SK-N-SH (cell line): Measurements from ENCODE around the gene EHD2.

Experiments
- EZH2phosphoT487 ChIP-seq: fragments of 200-600 bp; sonication (generic); IDR thresholded peaks from 2 replicates; pipeline ENCODE4 v1.6.1; 2017; ENCODE audit warnings: low read depth, mixed run types, mild to moderate bottlenecking, antibody characterized with exemption, moderate library complexity, borderline replicate concordance
- TAF1 ChIP-seq: IDR thresholded peaks from 2 replicates; pipeline ENCODE4 v1.6.1; 2012; ENCODE audit warnings: low read depth, mild to moderate bottlenecking, low read length, moderate library complexity, borderline replicate concordance
- TF ChIP-seq, protein P1 (sequence below): IDR thresholded peaks from 2 replicates; pipeline ENCODE4 v1.4.0; 2012; ENCODE audit warnings: low read depth, borderline replicate concordance

DNA sequence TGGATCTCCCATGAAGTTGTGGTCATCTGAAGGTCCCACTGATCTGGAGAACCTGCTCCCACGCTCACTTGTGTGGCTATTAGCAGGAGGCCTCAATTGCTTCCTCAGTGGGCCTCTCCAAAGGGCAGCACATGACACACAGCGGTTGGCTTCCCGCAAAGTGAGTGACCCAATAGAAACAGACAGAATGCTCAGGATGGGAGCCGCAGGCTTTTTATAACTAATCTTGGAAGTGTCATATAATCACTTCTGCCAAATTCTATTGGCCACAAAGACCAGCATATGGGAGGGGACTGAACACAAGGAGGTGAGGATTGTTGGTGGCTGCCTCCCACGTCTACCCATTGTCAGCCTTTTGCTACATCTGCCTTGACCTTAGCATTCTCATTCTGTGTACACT, 22.1 kb upstream of the EHD2 start:
- TF ChIP-seq TAF1: no peak
- TF ChIP-seq EZH2phosphoT487: no peak
- TF ChIP-seq, protein P1, sequence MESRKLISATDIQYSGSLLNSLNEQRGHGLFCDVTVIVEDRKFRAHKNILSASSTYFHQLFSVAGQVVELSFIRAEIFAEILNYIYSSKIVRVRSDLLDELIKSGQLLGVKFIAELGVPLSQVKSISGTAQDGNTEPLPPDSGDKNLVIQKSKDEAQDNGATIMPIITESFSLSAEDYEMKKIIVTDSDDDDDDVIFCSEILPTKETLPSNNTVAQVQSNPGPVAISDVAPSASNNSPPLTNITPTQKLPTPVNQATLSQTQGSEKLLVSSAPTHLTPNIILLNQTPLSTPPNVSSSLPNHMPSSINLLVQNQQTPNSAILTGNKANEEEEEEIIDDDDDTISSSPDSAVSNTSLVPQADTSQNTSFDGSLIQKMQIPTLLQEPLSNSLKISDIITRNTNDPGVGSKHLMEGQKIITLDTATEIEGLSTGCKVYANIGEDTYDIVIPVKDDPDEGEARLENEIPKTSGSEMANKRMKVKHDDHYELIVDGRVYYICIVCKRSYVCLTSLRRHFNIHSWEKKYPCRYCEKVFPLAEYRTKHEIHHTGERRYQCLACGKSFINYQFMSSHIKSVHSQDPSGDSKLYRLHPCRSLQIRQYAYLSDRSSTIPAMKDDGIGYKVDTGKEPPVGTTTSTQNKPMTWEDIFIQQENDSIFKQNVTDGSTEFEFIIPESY: no peak
